K562 (cell line): ENCODE measurements around the gene TSPOAP1. TPM values are rescaled to one million over a fixed set of nuclear protein-coding genes. Genes with fewer than 3 reads are reported as not detected.

Experiments
- ATAC-seq: fragments of 200-7000 bp; cut with Tn5 transposase; 3 replicates; pipeline ENCODE4 v1.9.1; 2020; ENCODE audit warnings: moderate library complexity
- BruUV-seq: library from RNA; stranded (reverse); fragments of 400-500 nt; replicated peaks from 2 replicates; lab custom pipeline; 2021; lab: Mats Ljungman, UMichigan
- CTCF ChIA-PET: fragments of 300-600 bp; formaldehyde crosslinking; extraction: SDS; loops from one replicate; lab custom pipeline; 2021; ENCODE audit warnings: low intra/inter-chr PET ratio; lab: Yijun Ruan, JAX
- POLR2A ChIA-PET: fragments of 300-600, 350-650 bp; sonication (Branson Sonifier 250); formaldehyde crosslinking; extraction: SDS; loops from one replicate; lab custom pipeline; 2021; ENCODE audit warnings: antibody characterized with exemption, inconsistent platforms; lab: Yijun Ruan, JAX
- DNase-seq, 4 experiments: peaks; one replicate each; pipeline versions ENCODE4 v3.0.0 to v3.0.0-alpha.2; 2011 to 2018; ENCODE audit warnings: low spot score in 3 of 4, mixed read lengths in 3 of 4; ENCODE audit errors: extremely low read depth in 1 of 4
- FAIRE-seq: peaks from 2 replicates; lab custom pipeline; 2011; peaks lifted over from hg19 to GRCh38; lab: Jason Lieb, UNC
- H2AFZ ChIP-seq: 2 replicates; pipeline ENCODE4 v1.6.0; 2011; ENCODE audit warnings: low read depth, low read length, control low read depth, inconsistent platforms
- H3K27ac ChIP-seq: fragments of 200-600 bp; 3 replicates; pipeline ENCODE4 v1.8.0; 2011; ENCODE audit warnings: low read depth, mild to moderate bottlenecking, control low read depth, inconsistent platforms, low read length, moderate library complexity, mixed read lengths; ENCODE audit errors: extremely low read depth
- H3K27me3 ChIP-seq, 2 experiments: fragments of 300-600 bp in 1 of 2; 2 replicates in 1 of 2; 3 replicates in 1 of 2; pipeline versions ENCODE4 v1.6.0 to v1.8.0; 2011; ENCODE audit warnings: inconsistent platforms in 2 of 2, low read length in 2 of 2, mild to moderate bottlenecking in 1 of 2, mixed read lengths in 1 of 2, moderate library complexity in 1 of 2; ENCODE audit not compliant: control insufficient read depth in 2 of 2, insufficient read depth in 2 of 2
- H3K36me3 ChIP-seq: fragments of 300-600 bp; 3 replicates; pipeline ENCODE4 v1.8.0; 2011; ENCODE audit warnings: mild to moderate bottlenecking, low read length, inconsistent platforms; ENCODE audit not compliant: control insufficient read depth, insufficient read depth
- H3K4me1 ChIP-seq, 2 experiments: fragments of 200-600 bp in 1 of 2; replicated peaks in 1 of 2; 2 replicates in 1 of 2; 3 replicates in 1 of 2; pipeline versions ENCODE4 v1.5.1 to v1.8.0; 2011; ENCODE audit warnings: inconsistent platforms in 2 of 2, low read length in 2 of 2, mild to moderate bottlenecking in 1 of 2, mixed read lengths in 1 of 2, moderate library complexity in 1 of 2; ENCODE audit not compliant: control insufficient read depth in 2 of 2, insufficient read depth in 2 of 2
- H3K4me2 ChIP-seq: 2 replicates; pipeline ENCODE4 v1.6.1; 2011; ENCODE audit warnings: low read length, control low read depth, inconsistent platforms, mixed read lengths; ENCODE audit not compliant: insufficient read depth
- H3K4me3 ChIP-seq: fragments of 200-600 bp; sonication (generic), shearing (Covaris generic); 2 replicates; pipeline ENCODE4 v1.5.1; 2016; ENCODE audit warnings: control low read depth, inconsistent platforms
- H3K79me2 ChIP-seq: fragments of 200-600 bp; 3 replicates; pipeline ENCODE4 v1.8.0; 2011; ENCODE audit warnings: low read length, inconsistent platforms; ENCODE audit not compliant: control insufficient read depth, insufficient read depth
- H3K9ac ChIP-seq, 2 experiments: 2 replicates each; pipeline versions ENCODE4 v1.6.0 to v1.6.1; 2011; ENCODE audit warnings: low read depth in 2 of 2, low read length in 2 of 2, control low read depth in 1 of 2, inconsistent platforms in 1 of 2, mild to moderate bottlenecking in 1 of 2, mixed read lengths in 1 of 2; ENCODE audit not compliant: insufficient read depth in 1 of 2
- H3K9me1 ChIP-seq: one replicate; pipeline ENCODE4 v1.6.0; 2011; ENCODE audit warnings: inconsistent platforms, mild to moderate bottlenecking, low read length, moderate library complexity; ENCODE audit not compliant: control insufficient read depth, insufficient read depth
- H3K9me3 ChIP-seq: replicated peaks from 2 replicates; pipeline ENCODE4 v1.5.1; 2011; ENCODE audit warnings: low read depth, low read length, inconsistent platforms; ENCODE audit not compliant: control insufficient read depth, insufficient read depth
- H4K20me1 ChIP-seq: replicated peaks from 2 replicates; pipeline ENCODE4 v1.6.1; 2011; ENCODE audit warnings: low read length, inconsistent platforms, mixed read lengths; ENCODE audit not compliant: control insufficient read depth, insufficient read depth
- BRF2 ChIP-seq: IDR thresholded peaks from 3 replicates; pipeline ENCODE4 v1.6.1; 2011; ENCODE audit warnings: borderline replicate concordance, mild to moderate bottlenecking; ENCODE audit not compliant: insufficient read length, insufficient read depth
- ELF1 ChIP-seq: fragments of 200-800 bp; sonication (Bioruptor generic); IDR thresholded peaks from 2 replicates; pipeline ENCODE4 v1.6.1; 2016; ENCODE audit warnings: missing genetic modification characterization, missing compliant biosample characterization
- WGBS: fragments of 100-300 bp; shearing (Covaris generic); methylation state at CpG from one replicate; pipeline ENCODE4 v1.1.6; 2016; ENCODE audit warnings: low coverage, mixed read lengths; ENCODE audit not compliant: insufficient coverage; ENCODE audit errors: missing lambda C conversion rate; 5-methylcytosine and 5-hydroxymethylcytosine counted together
- in situ Hi-C: fragments of 300-500 bp; cut with MboI; formaldehyde crosslinking; loops from 4 replicates; pipeline ENCODE4 v1.15.0; 2018; ENCODE audit warnings: inconsistent platforms, mixed read lengths
- intact Hi-C: fragments of 100-400 bp; cut with micrococcal nuclease; formaldehyde crosslinking; loops from 2 replicates; pipeline ENCODE4 v1.14.2; 2022
- polyA plus RNA-seq, 8 experiments: library from polyadenylated mRNA; depleted of rRNA in 4 of 8; stranded (reverse) in 5 of 8; unstranded in 3 of 8; fragments of >200 nt; fragmentation: Nextera tagmentation in 2 of 8; fragmentation: Illumina TruSeq in 1 of 8; extraction: Ambion mirVana in 2 of 8; extraction: Trizol in 1 of 8; gene quantifications; 2 replicates each; pipeline versions ENCODE4 v1.2.1 to v1.2.3, GENCODE V29; 2011 to 2014; ENCODE audit warnings: inconsistent platforms in 1 of 8, missing spikeins in 1 of 8
- total RNA-seq, 7 experiments: library from RNA; depleted of rRNA in 6 of 7; stranded (reverse); fragments of >200 nt in 6 of 7; fragmentation: Illumina TruSeq in 2 of 7; extraction: Trizol in 2 of 7; gene quantifications; 2 replicates each; pipeline versions ENCODE4 v1.2.1 to v1.2.3, GENCODE V29; 2011 to 2021; ENCODE audit warnings: low replicate concordance in 1 of 7

TSPOAP1 gene
- total and polyA plus RNA-seq, 9 of the 15 experiments (the other 6 are each of a cell fraction or from before 2014, with no cell fraction given), result 0.87 to 3.9 (median 1.8) TPM; not detected in 2

- no TSS peak for BruUV-seq
- H4K20me1 ChIP-seq, result no peaks in the 10 kb centered on the region
- DNase-seq, result no peak
- H3K4me2 ChIP-seq, result no peak overlapping the region
- CTCF ChIA-PET, result interaction anchor here (0.7 kb wide), 1 partner anchor 132 kb away, joined by 3 read pairs; no protein-coding TSS in a partner anchor
- TF ChIP-seq BRF2, result no peak
- no peak for TF ChIP-seq ELF1 (tag)
- FAIRE-seq, result no peak
- H3K36me3 ChIP-seq, result no peaks in the 10 kb centered on the region
- H3K79me2 ChIP-seq, result no peaks in the 10 kb centered on the region
- peaks cover 0 to 32% of the 10 kb centered on the region in 2 experiments; a peak in 3 of 5 replicates for H3K4me1 ChIP-seq
- H3K9me3 ChIP-seq, result no peaks in the 10 kb centered on the region
- WGBS, result 72% methylated on average over 22 of the region's 25 CpGs
- H3K27ac ChIP-seq, result no peak overlapping the region
- ATAC-seq, result no peak
- no peak overlapping the region for H3K4me3 ChIP-seq
- H2AFZ ChIP-seq, result no peak overlapping the region
- H3K9ac ChIP-seq, result peak overlapping the region in 1 of 2 experiments; percentile 11; a peak in 2 of 4 replicates
- in situ Hi-C loops, result no loop called here
- no peaks in the 10 kb centered on the region for H3K9me1 ChIP-seq
- POLR2A ChIA-PET, result interaction anchor here (0.6 to 1.1 kb wide), 4 partner anchors 13 to 311 kb away, joined by 3 to 4 read pairs (median 4); no protein-coding TSS in a partner anchor
- no peaks in the 10 kb centered on the region for H3K27me3 ChIP-seq
- intact Hi-C loops, result no loop called here
These were observed 9.1 kb downstream of the TSPOAP1 start for GRCh38 chr17:58319173-58320162.
